GM23248 (cell line): ENCODE results near the gene ARHGAP26.

Experiments
- EZH2 ChIP-seq: fragments of 200-600 bp; sonication (generic); IDR thresholded peaks from 2 replicates; pipeline ENCODE4 v1.6.1; 2018; ENCODE audit warnings: antibody characterized with exemption, mild to moderate bottlenecking; ENCODE audit not compliant: insufficient read depth, poor library complexity, severe bottlenecking
- EZH2phosphoT487 ChIP-seq: fragments of 200-600 bp; sonication (generic); IDR thresholded peaks from 2 replicates; pipeline ENCODE4 v1.6.1; 2018; ENCODE audit warnings: antibody characterized with exemption, moderate library complexity, mild to moderate bottlenecking, low read depth; ENCODE audit not compliant: insufficient read depth

DNA sequence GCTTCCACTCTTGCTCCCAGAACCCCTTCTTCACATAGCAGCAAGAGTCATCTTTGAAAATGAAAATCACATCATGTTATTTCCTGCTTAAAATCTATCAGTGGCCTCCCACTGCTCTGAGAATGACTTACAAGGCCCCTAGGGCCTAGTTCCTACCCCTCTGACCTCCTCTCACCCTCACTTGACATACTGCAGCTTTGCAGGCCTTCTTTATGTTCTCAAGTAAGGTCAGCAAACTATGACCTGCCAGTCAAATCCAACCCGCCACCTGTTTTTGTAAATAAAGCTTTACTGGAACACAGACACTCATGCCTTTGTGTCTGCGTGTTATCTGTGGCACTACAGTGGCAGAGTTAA lies 447.6 kb downstream of the ARHGAP26 start:
- TF ChIP-seq EZH2 (no peak), EZH2phosphoT487 (no peak)
